A673 (cell line): ENCODE measurements around the gene CACNA2D3. TPM values are rescaled to one million over a fixed set of nuclear protein-coding genes. Genes with fewer than 3 reads are reported as not detected.

ENCODE experiments used
- BruUV-seq: library from RNA; stranded (reverse); fragments of 400-500 nt; replicated peaks from 2 replicates; lab custom pipeline; 2021; lab: Mats Ljungman, UMichigan
- CTCF ChIA-PET: fragments of 300-600 bp; sonication (Branson Sonifier 250); formaldehyde crosslinking; loops from one replicate; lab custom pipeline; 2022; ENCODE audit warnings: antibody characterized with exemption; lab: Charles Lee
- POLR2A ChIA-PET: fragments of 300-600 bp; sonication (Branson Sonifier 250); formaldehyde crosslinking; loops from one replicate; lab custom pipeline; 2022; ENCODE audit warnings: antibody characterized with exemption; ENCODE audit not compliant: low non-redundant PET; lab: Charles Lee
- DNase-seq: peaks from one replicate; pipeline ENCODE4 v3.0.0-alpha.2; 2015; ENCODE audit warnings: low spot score
- H3K27ac ChIP-seq: fragments of 200-600 bp; sonication (generic); 2 replicates; pipeline ENCODE4 v1.5.1; 2016; ENCODE audit warnings: mixed run types, low read depth, mild to moderate bottlenecking, mixed read lengths, antibody characterized with exemption, low read length; ENCODE audit not compliant: poor library complexity, severe bottlenecking
- H3K27me3 ChIP-seq: fragments of 200-600 bp; sonication (generic); replicated peaks from 2 replicates; pipeline ENCODE4 v1.6.1; 2017; ENCODE audit warnings: mixed run types, low read depth, mild to moderate bottlenecking, mixed read lengths, antibody characterized with exemption, low read length; ENCODE audit not compliant: insufficient read depth, poor library complexity
- H3K36me3 ChIP-seq: fragments of 200-600 bp; sonication (generic); 2 replicates; pipeline ENCODE4 v1.6.1; 2016; ENCODE audit warnings: mixed run types, mild to moderate bottlenecking, mixed read lengths, antibody characterized with exemption, low read length; ENCODE audit not compliant: insufficient read depth, poor library complexity, severe bottlenecking
- H3K4me1 ChIP-seq: fragments of 200-600 bp; sonication (generic); 2 replicates; pipeline ENCODE4 v1.6.1; 2017; ENCODE audit warnings: mixed run types, mild to moderate bottlenecking, mixed read lengths, antibody characterized with exemption, low read length; ENCODE audit not compliant: insufficient read depth, poor library complexity, severe bottlenecking
- H3K4me3 ChIP-seq: fragments of 200-600 bp; sonication (generic); 2 replicates; pipeline ENCODE4 v1.5.1; 2016; ENCODE audit warnings: low read depth, mixed run types, mild to moderate bottlenecking, mixed read lengths, low read length; ENCODE audit not compliant: poor library complexity, severe bottlenecking
- H3K9me3 ChIP-seq: fragments of 200-600 bp; sonication (generic); 2 replicates; pipeline ENCODE4 v1.6.1; 2016; ENCODE audit warnings: mixed run types, low read depth, mild to moderate bottlenecking, mixed read lengths, antibody characterized with exemption, low read length; ENCODE audit not compliant: poor library complexity, severe bottlenecking
- EZH2 ChIP-seq: fragments of 200-600 bp; sonication (generic); IDR thresholded peaks from 2 replicates; pipeline ENCODE4 v1.6.1; 2017; ENCODE audit warnings: borderline replicate concordance, low read depth, mild to moderate bottlenecking, mixed read lengths, antibody characterized with exemption, low read length; ENCODE audit not compliant: poor library complexity, severe bottlenecking
- intact Hi-C: fragments of 100-400 bp; cut with micrococcal nuclease; formaldehyde crosslinking; loops from one replicate; pipeline ENCODE4 v1.10.0; 2022; ENCODE audit not compliant: unreplicated experiment
- total RNA-seq: library from RNA; stranded (reverse); gene quantifications from 2 replicates; pipeline ENCODE4 v1.2.3, GENCODE V29; 2021
- TF ChIP-seq, protein P1 (sequence below): fragments of 300-800, 200-600 bp; sonication (generic); conservative IDR thresholded peaks from 2 replicates; pipeline ENCODE4 v1.5.1; 2017; ENCODE audit warnings: low read depth, mild to moderate bottlenecking, antibody characterized with exemption, low read length, moderate library complexity, mixed read lengths

The CACNA2D3 gene
- total RNA-seq, 1 experiment from 2014 or later, result not detected

DNA sequence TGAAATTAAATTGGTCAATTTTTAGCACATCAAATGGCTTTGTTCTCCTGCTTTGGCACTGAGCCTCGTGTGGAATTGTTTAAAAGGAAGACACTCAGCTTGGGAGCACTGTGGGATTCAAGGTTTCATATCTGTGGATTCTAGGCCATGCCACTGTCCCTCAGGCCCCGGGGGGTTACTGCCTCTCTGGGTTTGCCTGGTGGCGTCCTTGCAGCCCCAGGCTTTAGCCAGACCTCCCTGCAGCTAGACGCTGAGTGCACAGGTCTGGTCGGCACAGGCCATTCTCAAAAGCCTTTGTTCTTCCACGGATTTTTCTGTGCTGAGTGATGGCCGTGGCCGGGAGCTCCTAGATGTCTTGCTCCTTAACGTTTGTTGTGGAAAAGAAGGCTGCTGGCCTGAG is 76.2 kb downstream of the CACNA2D3 start:
- Histone ChIP-seq H3K9me3 (no peaks in the 10 kb centered on the region), H3K27me3 (no peaks in the 10 kb centered on the region), H3K4me1 (no peaks in the 10 kb centered on the region), H3K36me3 (no peaks in the 10 kb centered on the region), H3K27ac (no peak overlapping the region), H3K4me3 (no peak overlapping the region)
- BruUV-seq, result no TSS peak
- ChIA-PET CTCF (no interaction called here), POLR2A (no interaction called here)
- DNase-seq, result no peak
- intact Hi-C loops, result no loop called here
- TF ChIP-seq EZH2, result no peak
- TF ChIP-seq, protein P1, sequence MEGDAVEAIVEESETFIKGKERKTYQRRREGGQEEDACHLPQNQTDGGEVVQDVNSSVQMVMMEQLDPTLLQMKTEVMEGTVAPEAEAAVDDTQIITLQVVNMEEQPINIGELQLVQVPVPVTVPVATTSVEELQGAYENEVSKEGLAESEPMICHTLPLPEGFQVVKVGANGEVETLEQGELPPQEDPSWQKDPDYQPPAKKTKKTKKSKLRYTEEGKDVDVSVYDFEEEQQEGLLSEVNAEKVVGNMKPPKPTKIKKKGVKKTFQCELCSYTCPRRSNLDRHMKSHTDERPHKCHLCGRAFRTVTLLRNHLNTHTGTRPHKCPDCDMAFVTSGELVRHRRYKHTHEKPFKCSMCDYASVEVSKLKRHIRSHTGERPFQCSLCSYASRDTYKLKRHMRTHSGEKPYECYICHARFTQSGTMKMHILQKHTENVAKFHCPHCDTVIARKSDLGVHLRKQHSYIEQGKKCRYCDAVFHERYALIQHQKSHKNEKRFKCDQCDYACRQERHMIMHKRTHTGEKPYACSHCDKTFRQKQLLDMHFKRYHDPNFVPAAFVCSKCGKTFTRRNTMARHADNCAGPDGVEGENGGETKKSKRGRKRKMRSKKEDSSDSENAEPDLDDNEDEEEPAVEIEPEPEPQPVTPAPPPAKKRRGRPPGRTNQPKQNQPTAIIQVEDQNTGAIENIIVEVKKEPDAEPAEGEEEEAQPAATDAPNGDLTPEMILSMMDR, result no peak

DNA sequence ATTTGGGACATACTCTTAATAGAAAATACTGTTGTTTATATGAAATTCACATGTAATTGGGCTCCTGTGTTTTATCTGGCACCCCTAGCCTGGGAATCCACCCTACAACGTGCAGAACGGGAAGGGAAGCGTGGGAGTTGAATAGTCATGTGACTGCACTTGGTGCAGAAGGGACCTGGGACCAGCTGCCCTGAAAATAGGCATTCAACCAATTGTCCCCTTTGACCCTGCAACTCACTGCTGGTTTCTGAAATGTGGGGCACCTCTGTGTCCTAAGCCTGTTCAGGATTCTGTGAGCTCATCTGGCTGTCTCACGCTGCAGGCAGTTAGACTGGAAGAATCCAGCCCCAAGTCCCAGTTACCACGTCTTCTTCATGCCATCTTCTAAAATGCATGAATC is 79.7 kb downstream of the CACNA2D3 start:
- intact Hi-C loops, result no loop called here
- no peak for DNase-seq
- Histone ChIP-seq H3K4me1 (no peaks in the 10 kb centered on the region), H3K27me3 (no peaks in the 10 kb centered on the region), H3K9me3 (no peaks in the 10 kb centered on the region), H3K36me3 (no peaks in the 10 kb centered on the region), H3K27ac (no peak overlapping the region), H3K4me3 (no peak overlapping the region)
- ChIA-PET POLR2A (no interaction called here), CTCF (no interaction called here)
- TF ChIP-seq, protein P1, result no peak
- no peak for TF ChIP-seq EZH2
- no TSS peak for BruUV-seq

DNA sequence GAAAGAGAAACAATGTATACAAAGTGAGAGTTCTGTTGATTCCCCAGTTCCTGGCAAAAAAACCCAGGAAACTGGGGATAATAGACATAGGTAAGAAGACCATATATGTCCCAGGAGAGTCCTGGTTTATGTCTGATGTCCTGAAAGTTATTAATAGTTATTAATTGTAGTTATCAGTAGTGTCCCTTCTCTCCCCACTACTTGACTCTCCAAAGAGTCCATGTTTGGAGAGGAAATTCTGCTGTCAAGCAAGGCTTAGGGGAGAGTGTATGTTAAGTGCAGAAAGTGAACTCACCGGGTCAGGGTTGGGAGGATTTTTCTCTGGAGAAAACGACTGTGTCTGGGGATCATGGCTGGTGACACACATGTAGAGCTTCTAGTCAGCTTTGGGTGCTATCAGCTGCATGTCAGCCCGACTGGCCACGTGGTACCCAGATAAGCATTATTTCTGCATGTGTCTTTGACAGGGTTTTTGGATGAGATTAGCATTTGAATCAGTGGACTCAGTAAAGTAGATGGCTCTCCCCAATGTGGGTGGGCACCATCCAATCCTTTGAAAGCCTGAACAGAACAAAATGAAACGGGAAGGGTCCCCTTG is 80.4 kb downstream of the CACNA2D3 start:
- no peak for DNase-seq
- TF ChIP-seq, protein P1, result no peak
- no peak for TF ChIP-seq EZH2
- CTCF ChIA-PET, result no interaction called here
- POLR2A ChIA-PET, result no interaction called here
- intact Hi-C loops, result no loop called here
- H3K9me3 ChIP-seq, result no peaks in the 10 kb centered on the region
- H3K27me3 ChIP-seq, result no peaks in the 10 kb centered on the region
- H3K27ac ChIP-seq, result no peak overlapping the region
- H3K4me1 ChIP-seq, result no peaks in the 10 kb centered on the region
- no peaks in the 10 kb centered on the region for H3K36me3 ChIP-seq
- no peak overlapping the region for H3K4me3 ChIP-seq
- no TSS peak for BruUV-seq
